ENCODE measurements around the gene SLC34A2.

The SLC34A2 gene

DNA sequence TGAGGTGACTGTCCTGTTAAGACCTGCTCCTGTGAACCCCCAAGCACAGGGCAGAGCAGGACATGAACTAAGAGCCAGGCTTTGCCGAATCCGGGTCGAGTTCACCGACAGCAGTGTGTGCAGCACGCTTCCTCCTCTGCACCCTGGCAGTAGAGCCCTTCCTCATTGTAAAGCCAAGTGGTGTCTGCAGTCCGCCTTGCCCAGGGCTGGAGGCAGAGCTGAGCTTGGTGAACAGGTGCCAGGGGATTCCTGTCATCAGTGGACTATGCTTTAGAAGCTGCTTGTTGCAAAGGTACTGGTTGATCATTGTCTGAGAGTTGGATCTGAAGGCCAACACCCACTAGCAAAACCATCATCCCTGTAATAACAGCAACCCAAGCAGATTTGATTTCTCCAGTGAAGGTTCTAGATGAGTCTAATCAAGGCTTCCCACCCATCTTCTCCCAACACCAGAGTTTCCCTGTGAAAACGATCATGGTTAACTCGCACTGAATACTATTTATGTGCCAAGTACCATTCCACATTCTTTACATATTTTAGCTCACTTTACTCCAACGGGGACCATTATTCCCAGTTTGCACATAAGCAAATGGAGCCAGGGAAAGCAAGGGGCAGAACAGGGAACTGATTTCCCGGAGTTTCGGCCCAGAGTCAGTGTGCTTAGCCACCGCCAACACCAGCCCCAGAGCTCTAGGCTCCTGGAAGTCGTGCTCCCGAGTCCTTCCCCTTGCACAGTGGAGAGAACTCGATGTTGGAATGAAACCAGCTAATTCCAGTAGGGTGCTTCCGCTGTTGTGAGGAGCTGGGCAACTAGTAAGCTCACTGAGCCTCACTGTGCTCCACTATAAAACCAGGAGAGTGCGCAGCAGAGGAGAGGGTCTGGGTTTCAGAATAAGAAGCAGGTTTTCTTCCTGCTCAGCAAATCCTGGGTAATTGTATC, 1.4 kb upstream of the SLC34A2 start:
- TF ChIP-seq EZH2phosphoT487 (IDR thresholded peaks at IDR 0.05; ENCODE audit: borderline replicate concordance): no peak
- TF ChIP-seq, protein P1, sequence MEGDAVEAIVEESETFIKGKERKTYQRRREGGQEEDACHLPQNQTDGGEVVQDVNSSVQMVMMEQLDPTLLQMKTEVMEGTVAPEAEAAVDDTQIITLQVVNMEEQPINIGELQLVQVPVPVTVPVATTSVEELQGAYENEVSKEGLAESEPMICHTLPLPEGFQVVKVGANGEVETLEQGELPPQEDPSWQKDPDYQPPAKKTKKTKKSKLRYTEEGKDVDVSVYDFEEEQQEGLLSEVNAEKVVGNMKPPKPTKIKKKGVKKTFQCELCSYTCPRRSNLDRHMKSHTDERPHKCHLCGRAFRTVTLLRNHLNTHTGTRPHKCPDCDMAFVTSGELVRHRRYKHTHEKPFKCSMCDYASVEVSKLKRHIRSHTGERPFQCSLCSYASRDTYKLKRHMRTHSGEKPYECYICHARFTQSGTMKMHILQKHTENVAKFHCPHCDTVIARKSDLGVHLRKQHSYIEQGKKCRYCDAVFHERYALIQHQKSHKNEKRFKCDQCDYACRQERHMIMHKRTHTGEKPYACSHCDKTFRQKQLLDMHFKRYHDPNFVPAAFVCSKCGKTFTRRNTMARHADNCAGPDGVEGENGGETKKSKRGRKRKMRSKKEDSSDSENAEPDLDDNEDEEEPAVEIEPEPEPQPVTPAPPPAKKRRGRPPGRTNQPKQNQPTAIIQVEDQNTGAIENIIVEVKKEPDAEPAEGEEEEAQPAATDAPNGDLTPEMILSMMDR (conservative IDR thresholded peaks at IDR 0.05; ENCODE audit: low read length): no peak
- Histone ChIP-seq H2AFZ (ENCODE audit: low read length) (no peak overlapping the region), H3K9ac (ENCODE audit: low read depth, low read length, poor library complexity, severe bottlenecking) (no peak overlapping the region), H3K4me2 (ENCODE audit: low read depth, low read length, poor library complexity, severe bottlenecking) (no peak overlapping the region), H3K36me3 (ENCODE audit: insufficient read depth, low read length) (no peaks in the 10 kb centered on the region), H3K4me3 (ENCODE audit: low read length, poor library complexity, severe bottlenecking) (no peak overlapping the region), H3K79me2 (ENCODE audit: insufficient read depth, low read length) (no peaks in the 10 kb centered on the region), H3K4me1 (ENCODE audit: insufficient read depth, low read length, poor library complexity, severe bottlenecking) (no peaks in the 10 kb centered on the region), H3K27me3 (ENCODE audit: insufficient read depth, low read length, poor library complexity, severe bottlenecking) (no peaks in the 10 kb centered on the region), H3F3A (ENCODE audit: low read depth) (no peaks in the 10 kb centered on the region), H3K9me3 (ENCODE audit: insufficient read depth, low read depth, low read length) (no peaks in the 10 kb centered on the region; the same call in 1 of the 2 replicates), H4K20me1 (ENCODE audit: insufficient read depth, low read length, poor library complexity, severe bottlenecking) (no peaks in the 10 kb centered on the region), H3K9me2 (replicated peaks; ENCODE audit: low read depth, low read length) (no peaks in the 10 kb centered on the region)

DNA sequence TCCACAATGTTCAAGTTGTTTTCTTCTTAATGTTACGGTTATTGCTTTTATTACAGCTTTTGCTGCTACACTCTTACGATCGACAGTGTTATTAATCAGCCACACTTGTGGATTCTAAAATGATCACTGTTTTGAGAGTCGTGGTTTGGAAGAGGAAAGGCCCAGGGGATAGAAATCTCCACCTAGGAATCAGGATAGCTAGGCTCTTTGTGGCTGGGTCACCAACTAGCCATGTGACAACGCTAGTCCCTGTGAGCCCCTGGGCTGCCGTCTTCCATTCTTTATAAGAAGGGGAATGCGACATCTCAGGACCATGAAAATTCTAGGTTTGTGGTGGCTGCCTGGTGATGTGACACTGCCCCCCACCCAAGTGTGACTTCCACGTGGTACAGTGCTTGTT, 380 bp downstream of the SLC34A2 start:
- Histone ChIP-seq H3K9me3 (ENCODE audit: insufficient read depth, low read depth, low read length) (no peaks in the 10 kb centered on the region; the same call in 1 of the 2 replicates), H3K9me2 (replicated peaks; ENCODE audit: low read depth, low read length) (no peaks in the 10 kb centered on the region), H3K79me2 (ENCODE audit: insufficient read depth, low read length) (no peaks in the 10 kb centered on the region), H3K4me3 (ENCODE audit: low read length, poor library complexity, severe bottlenecking) (no peak overlapping the region), H3K27me3 (ENCODE audit: insufficient read depth, low read length, poor library complexity, severe bottlenecking) (no peaks in the 10 kb centered on the region), H3F3A (ENCODE audit: low read depth) (no peaks in the 10 kb centered on the region), H2AFZ (ENCODE audit: low read length) (no peak overlapping the region), H3K4me1 (ENCODE audit: insufficient read depth, low read length, poor library complexity, severe bottlenecking) (no peaks in the 10 kb centered on the region), H3K36me3 (ENCODE audit: insufficient read depth, low read length) (no peaks in the 10 kb centered on the region), H3K4me2 (ENCODE audit: low read depth, low read length, poor library complexity, severe bottlenecking) (no peak overlapping the region), H3K9ac (ENCODE audit: low read depth, low read length, poor library complexity, severe bottlenecking) (no peak overlapping the region), H4K20me1 (ENCODE audit: insufficient read depth, low read length, poor library complexity, severe bottlenecking) (no peaks in the 10 kb centered on the region)
- TF ChIP-seq EZH2phosphoT487 (IDR thresholded peaks at IDR 0.05; ENCODE audit: borderline replicate concordance): no peak
- TF ChIP-seq, protein P1 (conservative IDR thresholded peaks at IDR 0.05; ENCODE audit: low read length): no peak

DNA sequence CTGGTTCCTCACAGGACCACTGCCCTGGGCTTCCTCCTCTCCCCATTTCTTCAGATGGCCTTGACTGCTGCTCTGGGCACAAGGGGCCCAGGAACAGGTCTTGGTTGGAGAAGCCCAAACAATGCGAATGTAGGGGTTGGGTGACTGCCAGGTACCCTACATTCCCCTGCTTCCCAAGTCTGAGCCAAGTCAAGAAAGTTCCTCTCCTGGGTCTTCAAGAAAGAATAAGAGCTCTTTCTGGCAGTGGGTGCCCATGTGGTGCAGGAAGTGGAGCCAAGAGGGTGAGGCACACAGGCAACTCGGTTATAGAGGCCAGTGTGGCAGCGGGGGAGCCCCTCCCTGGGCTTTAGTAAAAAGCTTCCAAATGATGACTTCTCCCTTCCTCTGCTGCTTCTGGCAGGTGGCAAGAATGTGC, 2.7 kb downstream of the SLC34A2 start:
- H3K79me2 ChIP-seq (ENCODE audit: insufficient read depth, low read length): no peaks in the 10 kb centered on the region
- H3K36me3 ChIP-seq (ENCODE audit: insufficient read depth, low read length): no peaks in the 10 kb centered on the region
- no peaks in the 10 kb centered on the region for H3K27me3 ChIP-seq (ENCODE audit: insufficient read depth, low read length, poor library complexity, severe bottlenecking)
- no peak overlapping the region for H2AFZ ChIP-seq (ENCODE audit: low read length)
- no peak overlapping the region for H3K9ac ChIP-seq (ENCODE audit: low read depth, low read length, poor library complexity, severe bottlenecking)
- H3K9me2 ChIP-seq (replicated peaks; ENCODE audit: low read depth, low read length): no peaks in the 10 kb centered on the region
- H3K4me1 ChIP-seq (ENCODE audit: insufficient read depth, low read length, poor library complexity, severe bottlenecking): no peaks in the 10 kb centered on the region
- H3K4me2 ChIP-seq (ENCODE audit: low read depth, low read length, poor library complexity, severe bottlenecking): no peak overlapping the region
- no peaks in the 10 kb centered on the region for H3F3A ChIP-seq (ENCODE audit: low read depth)
- no peaks in the 10 kb centered on the region; the same call in 1 of the 2 replicates for H3K9me3 ChIP-seq (ENCODE audit: insufficient read depth, low read depth, low read length)
- no peaks in the 10 kb centered on the region for H4K20me1 ChIP-seq (ENCODE audit: insufficient read depth, low read length, poor library complexity, severe bottlenecking)
- TF ChIP-seq EZH2phosphoT487 (IDR thresholded peaks at IDR 0.05; ENCODE audit: borderline replicate concordance): no peak
- TF ChIP-seq, protein P1 (conservative IDR thresholded peaks at IDR 0.05; ENCODE audit: low read length): no peak
- no peak overlapping the region for H3K4me3 ChIP-seq (ENCODE audit: low read length, poor library complexity, severe bottlenecking)

Measured in Loucy (cell line).